K562 (cell line): ENCODE results near the gene FABP7. TPM values are rescaled to one million over a fixed set of nuclear protein-coding genes. Genes with fewer than 3 reads are reported as not detected.

Experiments used
- ATAC-seq: fragments of 200-7000 bp; cut with Tn5 transposase; 3 replicates; pipeline ENCODE4 v1.9.1; 2020; ENCODE audit warnings: moderate library complexity
- BruUV-seq: library from RNA; stranded (reverse); fragments of 400-500 nt; replicated peaks from 2 replicates; lab custom pipeline; 2021; lab: Mats Ljungman, UMichigan
- CTCF ChIA-PET: fragments of 300-600 bp; formaldehyde crosslinking; extraction: SDS; loops from one replicate; lab custom pipeline; 2021; ENCODE audit warnings: low intra/inter-chr PET ratio; lab: Yijun Ruan, JAX
- POLR2A ChIA-PET: fragments of 300-600, 350-650 bp; sonication (Branson Sonifier 250); formaldehyde crosslinking; extraction: SDS; loops from one replicate; lab custom pipeline; 2021; ENCODE audit warnings: antibody characterized with exemption, inconsistent platforms; lab: Yijun Ruan, JAX
- DNase-seq, 4 experiments: peaks; one replicate each; pipeline versions ENCODE4 v3.0.0 to v3.0.0-alpha.2; 2011 to 2018; ENCODE audit warnings: low spot score in 3 of 4, mixed read lengths in 3 of 4; ENCODE audit errors: extremely low read depth in 1 of 4
- FAIRE-seq: peaks from 2 replicates; lab custom pipeline; 2011; peaks lifted over from hg19 to GRCh38; lab: Jason Lieb, UNC
- H2AFZ ChIP-seq: 2 replicates; pipeline ENCODE4 v1.6.0; 2011; ENCODE audit warnings: low read depth, low read length, control low read depth, inconsistent platforms
- H3K27ac ChIP-seq: fragments of 200-600 bp; 3 replicates; pipeline ENCODE4 v1.8.0; 2011; ENCODE audit warnings: low read depth, mild to moderate bottlenecking, control low read depth, inconsistent platforms, low read length, moderate library complexity, mixed read lengths; ENCODE audit errors: extremely low read depth
- H3K27me3 ChIP-seq, 2 experiments: fragments of 300-600 bp in 1 of 2; 2 replicates in 1 of 2; 3 replicates in 1 of 2; pipeline versions ENCODE4 v1.6.0 to v1.8.0; 2011; ENCODE audit warnings: inconsistent platforms in 2 of 2, low read length in 2 of 2, mild to moderate bottlenecking in 1 of 2, mixed read lengths in 1 of 2, moderate library complexity in 1 of 2; ENCODE audit not compliant: control insufficient read depth in 2 of 2, insufficient read depth in 2 of 2
- H3K36me3 ChIP-seq: fragments of 300-600 bp; 3 replicates; pipeline ENCODE4 v1.8.0; 2011; ENCODE audit warnings: mild to moderate bottlenecking, low read length, inconsistent platforms; ENCODE audit not compliant: control insufficient read depth, insufficient read depth
- H3K4me1 ChIP-seq, 2 experiments: fragments of 200-600 bp in 1 of 2; replicated peaks in 1 of 2; 2 replicates in 1 of 2; 3 replicates in 1 of 2; pipeline versions ENCODE4 v1.5.1 to v1.8.0; 2011; ENCODE audit warnings: inconsistent platforms in 2 of 2, low read length in 2 of 2, mild to moderate bottlenecking in 1 of 2, mixed read lengths in 1 of 2, moderate library complexity in 1 of 2; ENCODE audit not compliant: control insufficient read depth in 2 of 2, insufficient read depth in 2 of 2
- H3K4me2 ChIP-seq: 2 replicates; pipeline ENCODE4 v1.6.1; 2011; ENCODE audit warnings: low read length, control low read depth, inconsistent platforms, mixed read lengths; ENCODE audit not compliant: insufficient read depth
- H3K4me3 ChIP-seq: fragments of 200-600 bp; sonication (generic), shearing (Covaris generic); 2 replicates; pipeline ENCODE4 v1.5.1; 2016; ENCODE audit warnings: control low read depth, inconsistent platforms
- H3K79me2 ChIP-seq: fragments of 200-600 bp; 3 replicates; pipeline ENCODE4 v1.8.0; 2011; ENCODE audit warnings: low read length, inconsistent platforms; ENCODE audit not compliant: control insufficient read depth, insufficient read depth
- H3K9ac ChIP-seq, 2 experiments: 2 replicates each; pipeline versions ENCODE4 v1.6.0 to v1.6.1; 2011; ENCODE audit warnings: low read depth in 2 of 2, low read length in 2 of 2, control low read depth in 1 of 2, inconsistent platforms in 1 of 2, mild to moderate bottlenecking in 1 of 2, mixed read lengths in 1 of 2; ENCODE audit not compliant: insufficient read depth in 1 of 2
- H3K9me1 ChIP-seq: one replicate; pipeline ENCODE4 v1.6.0; 2011; ENCODE audit warnings: inconsistent platforms, mild to moderate bottlenecking, low read length, moderate library complexity; ENCODE audit not compliant: control insufficient read depth, insufficient read depth
- H3K9me3 ChIP-seq: replicated peaks from 2 replicates; pipeline ENCODE4 v1.5.1; 2011; ENCODE audit warnings: low read depth, low read length, inconsistent platforms; ENCODE audit not compliant: control insufficient read depth, insufficient read depth
- H4K20me1 ChIP-seq: replicated peaks from 2 replicates; pipeline ENCODE4 v1.6.1; 2011; ENCODE audit warnings: low read length, inconsistent platforms, mixed read lengths; ENCODE audit not compliant: control insufficient read depth, insufficient read depth
- HNRNPLL ChIP-seq: fragments of 200-400 bp; formaldehyde crosslinking; IDR thresholded peaks from 2 replicates; pipeline ENCODE4 v1.6.1; 2017; ENCODE audit warnings: low read length, low read depth, mild to moderate bottlenecking; ENCODE audit not compliant: poor library complexity, severe bottlenecking
- POLR2B ChIP-seq: fragments of 450-650 bp; IDR thresholded peaks from 2 replicates; pipeline ENCODE4 v1.6.1; 2018; ENCODE audit warnings: low read depth; ENCODE audit not compliant: partially characterized antibody
- SIN3B ChIP-seq: fragments of 450-650 bp; IDR thresholded peaks from 2 replicates; pipeline ENCODE4 v1.6.1; 2017; ENCODE audit warnings: low read depth, mild to moderate bottlenecking, moderate library complexity
- TFAM ChIP-seq: fragments of 250-450 bp; sonication (Bioruptor Pico); conservative IDR thresholded peaks from 2 replicates; pipeline ENCODE4 v1.5.0; 2021; ENCODE audit warnings: mild to moderate bottlenecking, moderate library complexity
- ZBTB17 ChIP-seq: fragments of 450-650 bp; formaldehyde crosslinking; IDR thresholded peaks from 2 replicates; pipeline ENCODE4 v1.4.0; 2020; ENCODE audit warnings: mild to moderate bottlenecking
- WGBS: fragments of 100-300 bp; shearing (Covaris generic); methylation state at CpG from one replicate; pipeline ENCODE4 v1.1.6; 2016; ENCODE audit warnings: low coverage, mixed read lengths; ENCODE audit not compliant: insufficient coverage; ENCODE audit errors: missing lambda C conversion rate; 5-methylcytosine and 5-hydroxymethylcytosine counted together
- in situ Hi-C: fragments of 300-500 bp; cut with MboI; formaldehyde crosslinking; loops from 4 replicates; pipeline ENCODE4 v1.15.0; 2018; ENCODE audit warnings: inconsistent platforms, mixed read lengths
- intact Hi-C: fragments of 100-400 bp; cut with micrococcal nuclease; formaldehyde crosslinking; loops from 2 replicates; pipeline ENCODE4 v1.14.2; 2022
- polyA plus RNA-seq, 8 experiments: library from polyadenylated mRNA; depleted of rRNA in 4 of 8; stranded (reverse) in 5 of 8; unstranded in 3 of 8; fragments of >200 nt; fragmentation: Nextera tagmentation in 2 of 8; fragmentation: Illumina TruSeq in 1 of 8; extraction: Ambion mirVana in 2 of 8; extraction: Trizol in 1 of 8; gene quantifications; 2 replicates each; pipeline versions ENCODE4 v1.2.1 to v1.2.3, GENCODE V29; 2011 to 2014; ENCODE audit warnings: inconsistent platforms in 1 of 8, missing spikeins in 1 of 8
- total RNA-seq, 7 experiments: library from RNA; depleted of rRNA in 6 of 7; stranded (reverse); fragments of >200 nt in 6 of 7; fragmentation: Illumina TruSeq in 2 of 7; extraction: Trizol in 2 of 7; gene quantifications; 2 replicates each; pipeline versions ENCODE4 v1.2.1 to v1.2.3, GENCODE V29; 2011 to 2021; ENCODE audit warnings: low replicate concordance in 1 of 7
- TF ChIP-seq, protein P1 (sequence below): fragments of 450-650 bp; IDR thresholded peaks from 2 replicates; pipeline ENCODE4 v1.6.1; 2017; ENCODE audit warnings: antibody characterized with exemption, mild to moderate bottlenecking
- TF ChIP-seq, protein P2 (sequence below): fragments of 250-450 bp; sonication (Bioruptor Pico); IDR thresholded peaks from 2 replicates; pipeline ENCODE4 v1.5.0; 2021

Gene FABP7
- total and polyA plus RNA-seq, 9 of the 15 experiments (the other 6 are each of a cell fraction or from before 2014, with no cell fraction given) = 0.07 to 0.14 TPM; not detected in 7

DNA sequence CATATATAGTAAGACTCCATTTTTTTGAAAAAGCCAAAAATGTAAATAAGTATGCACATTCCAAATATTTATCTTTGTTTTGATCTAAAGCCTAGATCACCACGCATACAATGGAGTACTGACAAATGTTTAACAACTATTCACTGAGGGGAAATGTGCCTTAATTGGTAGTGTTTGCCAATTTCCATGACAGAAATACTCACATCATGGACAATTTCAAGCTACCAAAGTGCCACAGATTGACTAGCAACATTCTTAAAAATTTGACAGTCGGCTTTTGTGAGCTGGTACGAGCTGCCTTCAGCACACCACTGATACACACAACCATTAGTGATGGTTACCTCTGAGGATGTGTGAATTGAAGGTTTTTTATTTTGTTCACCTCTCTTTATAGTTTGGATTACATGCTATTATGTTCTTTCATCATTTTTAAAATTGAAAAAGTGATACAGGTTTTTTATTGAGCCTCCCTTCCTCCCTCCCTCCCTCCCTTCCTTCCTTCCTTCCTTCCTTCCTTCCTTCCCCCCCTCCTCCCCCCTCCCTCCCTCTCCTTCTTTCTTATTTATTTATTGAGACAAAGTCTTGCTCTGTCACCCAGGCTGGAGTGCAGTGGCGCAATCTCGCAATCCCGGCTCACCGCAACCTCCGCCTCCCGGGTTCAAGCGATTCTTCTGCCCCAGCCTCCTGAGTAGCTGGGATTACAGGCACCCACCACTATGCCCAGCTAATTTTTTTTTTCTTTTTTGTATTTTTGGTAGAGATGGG is 28.8 kb downstream of the FABP7 start:
- H3K4me3 ChIP-seq = no peak overlapping the region
- no peak for ATAC-seq
- intact Hi-C loops (no loop called here), in situ Hi-C loops (no loop called here)
- 0 out of 2 replicates have a peak overlapping the region, but pooled peaks have one; percentile 16 for H2AFZ ChIP-seq
- no peaks in the 10 kb centered on the region for H3K27me3 ChIP-seq
- H3K9ac ChIP-seq = no peak overlapping the region
- no peaks in the 10 kb centered on the region for H3K79me2 ChIP-seq
- no peaks in the 10 kb centered on the region for H4K20me1 ChIP-seq
- no peaks in the 10 kb centered on the region for H3K36me3 ChIP-seq
- no peaks in the 10 kb centered on the region for H3K9me1 ChIP-seq
- H3K9me3 ChIP-seq = no peaks in the 10 kb centered on the region
- FAIRE-seq = no peak
- H3K4me1 ChIP-seq = no peaks in the 10 kb centered on the region
- no TSS peak for BruUV-seq
- H3K4me2 ChIP-seq = no peak overlapping the region
- no peak for DNase-seq
- 27% methylated on average over 3 of the region's 10 CpGs for WGBS
- CTCF ChIA-PET = no interaction called here
- H3K27ac ChIP-seq = no peak overlapping the region
- POLR2A ChIA-PET = no interaction called here
- TF ChIP-seq, protein P1, sequence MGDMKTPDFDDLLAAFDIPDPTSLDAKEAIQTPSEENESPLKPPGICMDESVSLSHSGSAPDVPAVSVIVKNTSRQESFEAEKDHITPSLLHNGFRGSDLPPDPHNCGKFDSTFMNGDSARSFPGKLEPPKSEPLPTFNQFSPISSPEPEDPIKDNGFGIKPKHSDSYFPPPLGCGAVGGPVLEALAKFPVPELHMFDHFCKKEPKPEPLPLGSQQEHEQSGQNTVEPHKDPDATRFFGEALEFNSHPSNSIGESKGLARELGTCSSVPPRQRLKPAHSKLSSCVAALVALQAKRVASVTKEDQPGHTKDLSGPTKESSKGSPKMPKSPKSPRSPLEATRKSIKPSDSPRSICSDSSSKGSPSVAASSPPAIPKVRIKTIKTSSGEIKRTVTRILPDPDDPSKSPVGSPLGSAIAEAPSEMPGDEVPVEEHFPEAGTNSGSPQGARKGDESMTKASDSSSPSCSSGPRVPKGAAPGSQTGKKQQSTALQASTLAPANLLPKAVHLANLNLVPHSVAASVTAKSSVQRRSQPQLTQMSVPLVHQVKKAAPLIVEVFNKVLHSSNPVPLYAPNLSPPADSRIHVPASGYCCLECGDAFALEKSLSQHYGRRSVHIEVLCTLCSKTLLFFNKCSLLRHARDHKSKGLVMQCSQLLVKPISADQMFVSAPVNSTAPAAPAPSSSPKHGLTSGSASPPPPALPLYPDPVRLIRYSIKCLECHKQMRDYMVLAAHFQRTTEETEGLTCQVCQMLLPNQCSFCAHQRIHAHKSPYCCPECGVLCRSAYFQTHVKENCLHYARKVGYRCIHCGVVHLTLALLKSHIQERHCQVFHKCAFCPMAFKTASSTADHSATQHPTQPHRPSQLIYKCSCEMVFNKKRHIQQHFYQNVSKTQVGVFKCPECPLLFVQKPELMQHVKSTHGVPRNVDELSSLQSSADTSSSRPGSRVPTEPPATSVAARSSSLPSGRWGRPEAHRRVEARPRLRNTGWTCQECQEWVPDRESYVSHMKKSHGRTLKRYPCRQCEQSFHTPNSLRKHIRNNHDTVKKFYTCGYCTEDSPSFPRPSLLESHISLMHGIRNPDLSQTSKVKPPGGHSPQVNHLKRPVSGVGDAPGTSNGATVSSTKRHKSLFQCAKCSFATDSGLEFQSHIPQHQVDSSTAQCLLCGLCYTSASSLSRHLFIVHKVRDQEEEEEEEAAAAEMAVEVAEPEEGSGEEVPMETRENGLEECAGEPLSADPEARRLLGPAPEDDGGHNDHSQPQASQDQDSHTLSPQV = no peak
- no peak for TF ChIP-seq ZBTB17 (CRISPR knock-in tag)
- TF ChIP-seq HNRNPLL = no peak
- TF ChIP-seq TFAM = no peak
- TF ChIP-seq, protein P2, sequence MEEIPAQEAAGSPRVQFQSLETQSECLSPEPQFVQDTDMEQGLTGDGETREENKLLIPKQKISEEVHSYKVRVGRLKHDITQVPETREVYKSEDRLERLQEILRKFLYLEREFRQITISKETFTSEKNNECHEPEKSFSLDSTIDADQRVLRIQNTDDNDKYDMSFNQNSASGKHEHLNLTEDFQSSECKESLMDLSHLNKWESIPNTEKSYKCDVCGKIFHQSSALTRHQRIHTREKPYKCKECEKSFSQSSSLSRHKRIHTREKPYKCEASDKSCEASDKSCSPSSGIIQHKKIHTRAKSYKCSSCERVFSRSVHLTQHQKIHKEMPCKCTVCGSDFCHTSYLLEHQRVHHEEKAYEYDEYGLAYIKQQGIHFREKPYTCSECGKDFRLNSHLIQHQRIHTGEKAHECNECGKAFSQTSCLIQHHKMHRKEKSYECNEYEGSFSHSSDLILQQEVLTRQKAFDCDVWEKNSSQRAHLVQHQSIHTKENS (CRISPR knock-in tag) = no peak
- TF ChIP-seq POLR2B = no peak
- TF ChIP-seq SIN3B = no peak
